Jurkat, Clone E6-1 (cell line): ENCODE measurements around the gene VAV3.
A peak's percentile ranks its signal among the peaks of the same experiment; 100 is the strongest.

Source experiments
- DNase-seq: peaks from one replicate; pipeline ENCODE4 v3.0.0-alpha.2; 2011; ENCODE audit warnings: low read depth, low spot score
- H3K4me3 ChIP-seq: 2 replicates; pipeline ENCODE4 v1.5.1; 2011; ENCODE audit warnings: mild to moderate bottlenecking, low read length, control low read depth, moderate library complexity

The VAV3 gene

DNA sequence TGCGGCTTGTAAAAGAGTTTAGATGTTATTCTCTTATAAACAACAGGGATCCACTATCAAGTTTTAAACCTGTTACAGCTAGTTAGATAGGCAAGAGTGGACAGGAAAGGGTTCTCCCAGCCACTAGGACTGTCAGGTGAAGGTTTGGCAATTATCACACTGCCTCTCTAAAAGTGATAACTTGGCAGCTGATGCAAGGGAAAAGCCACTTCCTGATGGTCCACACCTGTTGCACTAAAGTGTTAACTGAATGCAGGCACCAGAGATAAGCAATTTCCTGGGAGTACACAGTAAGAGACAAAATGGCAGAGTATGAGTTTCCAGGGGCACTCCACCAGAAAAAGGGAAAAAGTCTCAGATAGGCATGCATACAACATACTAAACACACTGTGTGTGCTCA lies 99.4 kb downstream of the VAV3 start:
- peak; percentile 94 for DNase-seq
- peak overlapping the region; percentile 15; the same call in 1 of the 2 replicates for H3K4me3 ChIP-seq

DNA sequence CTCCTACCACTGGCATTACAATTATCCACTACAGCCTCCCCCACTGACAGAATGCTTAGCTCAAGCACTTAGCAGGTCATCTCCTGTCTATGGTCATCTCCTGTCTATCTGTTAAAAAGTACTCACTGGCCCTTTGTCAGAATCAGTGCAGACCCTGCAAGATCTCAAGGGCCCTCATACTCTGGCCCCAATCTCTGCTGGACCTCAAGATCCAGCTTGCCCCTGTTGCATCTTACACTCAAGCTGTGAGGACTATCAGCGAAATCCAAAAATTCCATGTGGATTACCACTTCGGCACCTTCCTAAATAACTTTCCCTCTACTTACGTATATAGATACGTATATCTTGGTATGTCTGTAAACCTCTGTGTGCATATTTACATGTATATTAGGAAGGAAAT lies 101.6 kb downstream of the VAV3 start:
- DNase-seq, result no peak
- H3K4me3 ChIP-seq, result no peak overlapping the region

DNA sequence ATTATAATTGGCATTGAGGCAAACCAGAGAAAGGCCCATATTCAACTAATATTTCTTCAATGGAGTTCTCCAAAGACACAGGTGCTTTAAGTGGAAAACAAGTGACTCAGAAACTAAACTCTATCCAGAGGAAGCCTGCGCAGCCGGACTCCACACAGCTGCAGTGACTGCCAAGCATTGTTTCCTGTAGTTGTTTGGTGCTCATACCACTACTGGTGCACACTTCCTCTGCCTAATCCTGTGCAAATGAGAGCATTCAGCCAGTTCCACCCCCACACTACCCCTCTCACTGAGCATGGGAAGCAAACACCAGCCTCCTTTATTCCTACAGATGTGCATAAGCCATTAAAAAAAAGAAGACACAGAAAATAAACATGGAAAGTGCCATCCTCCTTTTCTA lies 102.9 kb downstream of the VAV3 start:
- peak; percentile 96 for DNase-seq
- peak overlapping the region; percentile 32 for H3K4me3 ChIP-seq

- no peak for DNase-seq
- H3K4me3 ChIP-seq, result no peak overlapping the region
Measured at GRCh38 chr1:107858323-107858722, 106.7 kb downstream of the VAV3 start.

DNA sequence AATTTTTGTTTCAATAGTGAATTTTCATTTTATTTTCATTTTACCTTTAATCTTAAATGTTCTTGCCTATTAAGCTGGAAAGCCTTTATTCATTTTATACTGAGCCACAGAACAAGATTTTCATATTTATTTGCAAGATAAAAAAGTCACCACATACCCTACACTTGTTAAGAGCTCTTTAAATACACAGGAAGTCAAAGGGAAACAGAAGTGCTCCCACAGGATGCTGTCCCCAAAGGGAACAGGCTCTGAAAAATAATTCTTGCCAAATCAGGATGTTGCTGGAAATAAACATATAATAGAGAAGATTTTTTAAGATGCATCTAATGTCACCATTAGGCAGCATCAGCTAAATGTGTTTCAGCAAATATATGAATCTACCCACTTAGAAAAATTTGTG lies 113.6 kb downstream of the VAV3 start:
- H3K4me3 ChIP-seq, result no peak overlapping the region
- DNase-seq, result no peak

DNA sequence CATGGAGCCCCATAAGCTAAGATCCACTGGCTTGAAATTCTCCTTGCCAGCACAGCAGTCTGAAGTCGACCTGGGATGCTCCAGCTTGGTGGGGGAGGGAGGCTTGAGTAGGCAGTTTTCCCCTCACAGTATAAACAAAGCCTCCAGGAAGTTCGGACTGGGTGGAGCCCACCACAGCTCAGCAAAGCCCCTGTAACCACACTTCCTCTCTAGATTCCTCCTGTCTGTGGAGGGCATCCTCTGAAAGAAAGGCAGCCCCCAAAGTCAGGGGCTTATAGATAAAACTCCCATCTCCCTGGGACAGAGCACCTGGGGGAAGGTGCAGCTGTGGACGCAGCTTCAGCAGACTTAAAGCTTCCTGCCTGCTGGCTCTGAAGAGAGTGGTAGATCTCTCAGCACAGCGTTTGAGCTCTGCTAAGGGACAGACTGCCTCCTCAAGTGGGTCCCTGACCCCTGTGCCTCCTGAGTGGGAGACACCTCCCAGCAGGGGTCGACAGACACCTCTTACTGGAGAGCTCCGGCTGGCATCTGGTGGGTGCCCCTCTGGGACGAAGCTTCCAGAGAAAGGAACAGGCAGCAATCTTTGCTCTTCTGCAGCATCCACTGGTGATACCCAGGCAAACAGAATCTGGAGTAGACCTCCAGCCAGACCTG lies 120.3 kb downstream of the VAV3 start:
- peak overlapping the region; percentile 29 for H3K4me3 ChIP-seq
- DNase-seq, result peak; percentile 96

DNA sequence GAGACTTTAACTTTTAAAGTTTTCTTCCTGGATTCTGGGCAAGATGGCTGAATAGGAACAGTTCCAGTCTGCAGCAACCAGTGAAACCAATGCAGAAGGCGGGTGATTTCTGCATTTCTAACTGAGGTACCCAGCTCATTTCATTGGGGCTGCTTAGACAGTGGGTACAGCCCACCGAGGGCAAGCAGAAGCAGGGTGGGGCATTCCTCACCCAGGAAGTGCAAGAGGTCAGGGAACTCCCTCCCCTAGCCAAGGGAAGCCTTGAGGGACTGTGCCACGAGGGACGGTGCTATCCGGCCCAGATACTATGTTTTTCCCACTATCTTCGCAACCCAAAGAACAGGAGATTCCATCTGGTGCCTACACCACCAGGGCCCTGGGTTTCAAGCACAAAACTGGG lies 121.0 kb downstream of the VAV3 start:
- peak overlapping the region; percentile 29 for H3K4me3 ChIP-seq

DNA sequence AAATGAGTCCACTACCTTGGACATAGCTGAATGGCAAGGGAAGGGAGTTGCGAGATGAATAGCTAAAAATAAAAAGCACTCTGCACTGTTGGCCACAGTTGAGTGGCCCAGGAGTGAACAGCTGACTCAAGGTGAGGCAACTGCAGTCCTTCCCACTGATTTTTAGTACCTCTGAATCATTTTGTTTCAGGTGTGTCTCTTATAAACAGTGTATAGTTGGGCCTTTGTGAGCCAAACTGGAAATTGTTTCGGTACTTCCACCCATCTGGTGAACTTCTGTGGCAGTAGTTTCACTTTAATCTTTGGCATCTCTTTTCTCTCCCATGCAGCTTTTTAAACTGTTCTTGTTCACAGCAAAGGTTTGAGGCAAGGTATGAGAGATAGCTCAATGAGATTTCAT lies 122.7 kb downstream of the VAV3 start:
- H3K4me3 ChIP-seq, result peak overlapping the region; percentile 4
- DNase-seq, result peak; percentile 71

More for the DNA sequence above, 121.0 kb downstream of the VAV3 start:
- DNase-seq, result no peak

DNA sequence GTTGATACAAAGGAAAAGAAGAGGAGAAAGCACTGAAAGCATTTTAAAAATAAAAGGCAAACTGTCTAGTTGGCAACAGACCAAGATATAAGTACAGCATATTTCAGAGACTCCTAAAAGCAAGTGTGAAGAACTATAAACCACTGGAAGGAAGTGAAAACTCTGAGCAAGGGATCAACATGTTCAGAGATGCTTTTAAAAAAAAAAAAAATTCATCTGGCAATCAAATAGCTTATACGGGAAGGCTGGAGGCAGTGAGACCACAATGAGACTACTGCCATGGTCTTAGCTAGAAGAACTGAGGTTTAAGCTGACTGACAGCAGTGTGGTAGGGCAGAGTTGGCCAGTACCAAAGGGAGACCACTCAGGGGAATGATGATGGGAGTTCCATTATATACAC lies 124.3 kb downstream of the VAV3 start:
- DNase-seq, result peak; percentile 83
- H3K4me3 ChIP-seq, result no peak overlapping the region; the same call in 1 of the 2 replicates

DNA sequence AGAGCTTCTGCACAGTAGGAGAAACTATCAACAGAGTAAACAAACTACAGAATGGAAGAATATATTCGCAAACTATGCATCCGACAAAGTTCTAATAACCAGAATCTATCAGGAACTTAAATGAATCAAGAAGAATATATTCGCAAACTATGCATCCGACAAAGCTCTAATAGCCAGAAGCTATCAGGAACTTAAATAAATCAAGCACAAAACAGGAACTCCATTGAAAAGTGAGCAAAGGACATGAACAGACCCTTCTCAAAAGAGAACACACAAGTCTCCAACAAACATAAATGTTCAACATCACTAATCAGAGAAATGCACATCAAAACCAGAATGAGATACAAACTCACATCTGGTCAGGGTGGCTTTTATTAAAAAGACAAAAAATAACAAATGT lies 126.9 kb downstream of the VAV3 start:
- H3K4me3 ChIP-seq, result no peak overlapping the region
- no peak for DNase-seq

GRCh38 chr1:107835151-107835670 lies 129.8 kb downstream of the VAV3 start:
- DNase-seq, result peak; percentile 87
- H3K4me3 ChIP-seq, result peak overlapping the region; percentile 5; the same call in 1 of the 2 replicates

DNA sequence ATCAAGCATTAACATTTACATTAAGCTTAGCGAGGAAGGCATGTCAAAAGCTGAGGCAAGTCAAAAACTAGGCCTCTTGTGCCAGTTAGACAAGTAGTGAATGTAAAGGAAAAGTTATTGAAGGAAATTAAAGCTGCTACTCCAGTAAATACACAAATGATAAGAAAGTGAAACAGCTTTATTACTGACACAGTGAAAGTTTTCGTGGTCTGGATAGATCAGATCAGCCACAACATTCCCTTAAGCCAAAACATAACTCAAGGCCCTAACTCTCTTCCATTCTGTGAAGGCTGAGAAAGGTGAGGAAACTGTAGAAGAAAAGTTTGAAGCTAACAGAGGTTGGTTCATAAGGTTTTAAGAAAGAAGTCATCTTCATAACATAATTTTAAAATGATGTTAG lies 131.9 kb downstream of the VAV3 start:
- no peak for DNase-seq
- no peak overlapping the region; the same call in 1 of the 2 replicates for H3K4me3 ChIP-seq

DNA sequence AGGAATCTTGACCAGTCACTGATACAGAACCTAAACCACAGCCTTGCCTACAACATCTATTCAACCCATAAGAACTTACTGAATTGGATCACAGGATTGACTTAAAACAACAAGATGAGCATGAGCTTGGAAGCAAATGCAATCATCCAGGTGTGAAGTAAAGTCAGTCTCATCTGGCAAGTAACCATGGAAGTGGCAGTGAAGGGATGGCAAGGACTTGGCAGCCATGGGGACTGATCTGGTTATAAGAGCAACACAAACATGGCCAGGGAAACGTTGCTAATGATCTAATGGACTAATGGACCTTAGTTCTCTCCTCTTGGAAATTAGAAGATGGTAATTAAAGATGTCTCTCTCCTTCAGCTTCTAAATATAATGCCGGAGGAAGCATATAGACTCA lies 133.1 kb downstream of the VAV3 start:
- no peak overlapping the region for H3K4me3 ChIP-seq
- DNase-seq, result no peak

DNA sequence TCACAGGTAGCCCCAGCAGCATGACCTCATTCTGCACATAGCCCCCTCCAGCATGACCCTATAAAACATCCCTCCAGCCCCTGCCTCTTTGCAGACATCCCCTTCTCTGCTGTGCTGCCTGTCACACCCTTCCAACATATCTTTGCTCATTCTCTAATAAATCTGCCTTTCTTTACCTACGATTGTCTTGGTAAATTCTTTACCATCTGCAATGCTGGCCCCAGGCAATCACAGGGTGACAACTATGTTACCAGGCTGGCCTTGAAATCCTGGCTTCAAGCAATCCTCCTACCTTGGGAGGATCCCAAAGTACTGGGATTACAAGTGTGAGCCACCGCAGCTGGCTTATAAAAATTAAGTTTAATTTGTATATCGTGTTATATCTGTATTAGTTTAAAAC lies 134.5 kb downstream of the VAV3 start:
- no peak for DNase-seq
- no peak overlapping the region for H3K4me3 ChIP-seq

DNA sequence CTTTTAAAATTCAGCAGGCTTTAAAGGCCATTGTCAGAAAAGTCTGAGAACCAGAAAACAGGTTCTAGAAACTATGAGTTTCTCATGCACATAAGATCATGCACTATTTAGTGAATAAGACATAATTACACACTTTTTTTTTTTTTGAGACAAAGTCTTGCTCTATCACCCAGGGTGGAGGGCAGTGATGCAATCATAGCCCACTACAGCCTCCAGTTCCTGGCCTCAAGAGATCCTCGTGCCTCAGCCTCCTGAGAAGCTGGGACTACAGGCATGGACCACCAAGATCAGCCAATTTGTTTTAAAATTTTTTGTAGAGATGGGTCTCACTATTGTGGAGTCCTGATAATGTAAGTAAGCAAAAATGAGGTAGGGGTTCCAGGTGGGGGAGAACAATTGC lies 134.9 kb downstream of the VAV3 start:
- H3K4me3 ChIP-seq, result no peak overlapping the region; the same call in 1 of the 2 replicates
- DNase-seq, result no peak

- H3K4me3 ChIP-seq, result peak overlapping the region; percentile 27
Measured at GRCh38 chr1:107829036-107829770, 135.8 kb downstream of the VAV3 start.

DNA sequence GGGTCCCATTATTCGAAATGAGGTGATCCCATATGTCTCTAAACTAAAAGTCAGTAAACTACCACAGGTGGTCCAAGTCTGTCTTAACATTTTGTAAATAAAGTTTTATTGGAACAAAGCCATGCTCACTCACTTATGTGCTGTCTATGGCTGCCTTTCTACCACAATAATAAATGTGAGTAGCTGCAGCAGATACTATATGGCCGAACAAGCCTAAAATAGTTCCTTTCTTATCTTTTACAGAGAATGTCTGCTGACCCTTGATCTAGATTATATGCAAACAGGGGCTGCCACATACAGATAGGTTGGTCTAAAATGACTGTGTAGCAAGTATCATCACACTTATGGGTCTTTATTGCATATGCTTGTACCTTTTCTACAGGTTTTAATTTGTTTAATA lies 140.0 kb downstream of the VAV3 start:
- H3K4me3 ChIP-seq, result no peak overlapping the region
- DNase-seq, result no peak

More at GRCh38 chr1:107829036-107829770, 135.8 kb downstream of the VAV3 start:
- peak; percentile 90 for DNase-seq

DNA sequence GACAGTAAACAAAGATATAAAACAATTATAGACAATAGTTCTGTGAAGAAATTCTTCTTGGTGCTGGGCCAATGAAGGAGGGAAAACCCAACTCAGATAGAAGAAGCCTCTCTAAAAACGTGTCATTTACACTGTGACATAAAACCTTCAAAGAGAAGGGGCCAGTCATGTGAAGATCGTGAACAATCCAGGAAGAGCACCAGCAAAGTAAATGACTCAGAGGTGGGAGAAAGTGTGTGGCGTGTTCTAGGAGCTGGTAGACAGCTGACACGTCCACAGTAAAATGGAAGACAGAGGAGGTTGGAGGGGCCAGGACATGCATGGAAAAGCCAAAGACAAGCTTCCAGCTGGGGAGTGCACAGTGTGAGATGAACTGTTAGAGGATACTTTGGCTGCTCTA lies 143.6 kb downstream of the VAV3 start:
- DNase-seq, result no peak
- H3K4me3 ChIP-seq, result no peak overlapping the region

GRCh38 chr1:107820801-107821200 lies 144.2 kb downstream of the VAV3 start:
- H3K4me3 ChIP-seq, result no peak overlapping the region
- no peak for DNase-seq

DNA sequence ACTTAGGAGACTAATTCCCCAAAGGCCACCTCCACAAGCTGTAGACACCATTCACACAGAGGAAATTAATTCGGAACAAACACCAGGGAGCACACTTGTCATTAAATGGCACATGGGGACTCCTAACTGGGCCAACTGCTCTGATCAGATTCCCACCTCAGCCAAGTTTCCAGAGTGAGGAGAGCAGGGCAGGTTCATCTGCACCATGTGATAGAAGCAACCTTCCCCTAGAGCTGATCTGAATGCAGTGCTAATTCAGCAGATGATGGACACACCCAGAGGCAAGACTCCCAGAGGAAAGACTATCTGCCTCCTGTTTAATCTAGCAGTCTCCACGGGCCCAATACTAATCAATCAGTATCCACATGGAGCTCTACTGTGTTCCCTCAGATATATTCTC lies 147.0 kb downstream of the VAV3 start:
- DNase-seq, result no peak
- no peak overlapping the region for H3K4me3 ChIP-seq
